Measurements from ENCODE around the gene GOLGA6L2.
"Not testable (repeated sequence)": the region's sequence is repeated elsewhere in the genome, so short reads cannot be mapped to it uniquely, and the experiment has no call there.

The GOLGA6L2 gene

DNA sequence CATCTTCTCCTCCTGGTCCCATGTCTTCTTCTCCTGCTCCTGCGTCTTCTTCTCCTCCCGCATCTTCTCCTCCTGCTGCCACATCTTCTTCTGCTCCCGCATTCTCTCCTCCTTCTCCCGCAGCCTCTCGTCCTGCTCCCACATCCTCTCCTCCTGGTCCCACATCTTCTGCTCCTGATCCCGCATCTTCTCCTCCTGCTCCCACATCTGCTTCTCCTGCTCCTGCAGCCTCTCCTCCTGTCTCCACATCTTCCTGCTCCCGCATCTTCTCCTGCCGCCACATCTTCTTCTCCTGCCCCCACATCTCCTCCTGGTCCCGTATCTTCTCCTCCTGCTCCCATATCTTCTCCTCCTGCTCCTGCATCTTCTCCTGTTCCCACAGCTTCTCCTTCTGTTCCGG, 6.4 kb downstream of the GOLGA6L2 start:
- Mint-ChIP-seq H3K36me3 (ENCODE audit: insufficient read depth) (no peaks in the 10 kb centered on the region), H3K27me3 (peaks cover 8% of the 10 kb centered on the region), H3K4me3 (no peak overlapping the region), H3K9me3 (no peaks in the 10 kb centered on the region), H3K27ac (ENCODE audit: low read depth) (no peak overlapping the region), H3K4me1 (no peaks in the 10 kb centered on the region)
- DNase-seq (ENCODE audit: low spot score in 2 of 2) (no peak), ATAC-seq (replicated peaks; ENCODE audit: extremely low read depth, poor library complexity, severe bottlenecking) (no peak)

DNA sequence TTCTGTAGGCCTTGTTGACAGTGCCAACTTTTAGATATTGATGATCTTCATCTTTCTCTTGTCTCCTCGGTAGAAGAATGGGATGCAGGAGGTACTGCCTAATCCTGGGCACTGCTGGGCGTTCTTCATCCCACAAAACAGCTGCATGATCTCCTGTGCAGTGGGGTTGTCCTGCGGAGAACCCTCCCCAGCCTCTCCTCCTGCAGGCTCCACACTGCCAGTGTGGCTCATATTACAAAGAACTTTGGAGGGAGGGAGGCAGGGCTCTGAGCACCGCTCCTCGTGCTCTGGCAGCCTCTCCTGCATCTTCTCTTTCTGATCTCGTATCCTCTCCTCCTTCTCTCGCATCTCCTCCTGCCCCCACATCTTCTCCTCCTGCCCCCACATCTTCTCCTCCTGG, 7.5 kb downstream of the GOLGA6L2 start:
- Mint-ChIP-seq H3K36me3 (ENCODE audit: insufficient read depth) (no peaks in the 10 kb centered on the region), H3K4me1 (no peaks in the 10 kb centered on the region), H3K4me3 (no peak overlapping the region), H3K27ac (ENCODE audit: low read depth) (no peak overlapping the region), H3K27me3 (peaks cover 8% of the 10 kb centered on the region), H3K9me3 (no peaks in the 10 kb centered on the region)
- ATAC-seq (replicated peaks; ENCODE audit: extremely low read depth, poor library complexity, severe bottlenecking) (no peak), DNase-seq (ENCODE audit: low spot score in 2 of 2) (no peak)

DNA sequence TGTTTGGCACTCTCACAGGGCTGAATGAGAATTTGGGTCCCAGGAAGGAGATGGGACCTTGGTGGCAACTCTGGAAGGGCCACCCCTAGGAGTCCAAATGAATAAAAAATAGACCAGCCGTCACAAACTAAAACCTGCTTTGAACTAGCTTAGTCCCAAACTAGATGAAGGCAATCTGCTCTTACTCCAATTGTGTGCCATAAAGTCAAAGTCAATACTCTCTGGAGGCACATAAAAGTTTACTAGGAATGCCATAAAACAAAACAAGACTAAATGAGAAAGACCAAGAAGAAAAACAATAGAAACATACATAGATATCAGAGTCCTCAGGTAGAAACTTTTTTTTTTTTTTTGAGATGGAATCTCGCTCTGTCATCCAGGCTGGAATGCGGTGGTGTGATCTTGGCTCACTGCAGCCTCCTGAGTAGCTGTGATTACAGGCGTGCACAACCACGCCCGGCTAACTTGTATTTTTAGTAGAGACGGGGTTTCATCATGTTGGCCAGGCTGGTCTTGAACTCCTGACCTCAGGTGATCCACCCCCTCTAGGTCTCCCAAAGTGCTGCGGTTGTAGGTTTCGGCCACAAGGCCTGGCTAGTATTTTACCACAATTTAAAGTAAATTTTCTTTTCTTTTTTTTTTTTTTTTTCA, 8.1 kb downstream of the GOLGA6L2 start:
- Mint-ChIP-seq H3K27me3 (peaks cover 8% of the 10 kb centered on the region), H3K4me3 (no peak overlapping the region), H3K36me3 (ENCODE audit: insufficient read depth) (no peaks in the 10 kb centered on the region)

DNA sequence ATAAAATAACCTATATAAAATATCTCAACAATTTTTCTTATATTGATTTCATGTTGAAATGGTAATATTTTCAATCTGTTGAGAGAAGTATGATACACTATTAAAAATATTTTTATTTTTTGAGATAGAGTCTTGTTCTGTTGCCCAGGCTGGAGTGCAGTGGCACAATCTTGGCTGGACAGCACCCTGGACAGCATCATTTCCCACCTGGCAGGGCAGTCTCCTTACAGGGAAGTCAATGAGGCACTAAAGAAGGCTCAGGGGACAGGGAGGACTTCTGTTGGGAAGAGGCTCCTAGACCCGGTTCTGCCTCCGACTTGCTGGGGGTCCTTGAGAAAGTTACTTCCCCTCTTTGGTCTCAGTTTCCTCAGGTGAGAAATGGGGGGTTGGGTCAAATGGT, 9.4 kb downstream of the GOLGA6L2 start:
- no peak for ATAC-seq (replicated peaks; ENCODE audit: extremely low read depth, poor library complexity, severe bottlenecking)
- H3K9me3 Mint-ChIP-seq = no peaks in the 10 kb centered on the region
- no peaks in the 10 kb centered on the region for H3K4me1 Mint-ChIP-seq

More for the DNA sequence above, 8.1 kb downstream of the GOLGA6L2 start:
- no peak overlapping the region for H3K27ac Mint-ChIP-seq (ENCODE audit: low read depth)
- H3K4me1 Mint-ChIP-seq = no peaks in the 10 kb centered on the region
- ATAC-seq (replicated peaks; ENCODE audit: extremely low read depth, poor library complexity, severe bottlenecking) (no peak), DNase-seq (ENCODE audit: low spot score in 2 of 2) (no peak)
- H3K9me3 Mint-ChIP-seq = no peaks in the 10 kb centered on the region

DNA sequence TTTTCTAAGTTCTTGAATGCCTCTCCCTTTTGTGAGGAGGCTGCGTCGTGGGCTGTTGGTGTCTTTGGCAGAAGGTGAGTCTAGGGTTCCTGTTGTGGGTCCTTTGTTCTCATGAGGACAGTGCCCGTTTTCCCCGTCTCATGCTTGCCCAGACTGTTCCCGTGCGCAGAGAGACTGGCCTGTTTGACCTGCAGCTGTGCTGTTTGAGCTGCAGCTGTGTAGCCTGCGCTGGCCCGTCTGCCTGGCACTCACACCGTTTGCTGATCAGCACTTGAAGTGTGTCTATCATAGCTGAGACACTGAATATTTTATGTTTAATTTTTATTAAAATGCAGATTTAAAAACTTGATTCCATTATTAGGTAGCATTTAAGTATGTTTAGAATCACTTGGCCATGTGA, 9.9 kb downstream of the GOLGA6L2 start:
- no peaks in the 10 kb centered on the region for H3K36me3 Mint-ChIP-seq (ENCODE audit: insufficient read depth)
- no peaks in the 10 kb centered on the region for H3K4me1 Mint-ChIP-seq
- H3K27ac Mint-ChIP-seq (ENCODE audit: low read depth) = no peak overlapping the region
- H3K4me3 Mint-ChIP-seq = no peak overlapping the region
- H3K9me3 Mint-ChIP-seq = no peaks in the 10 kb centered on the region
- no peak for ATAC-seq (replicated peaks; ENCODE audit: extremely low read depth, poor library complexity, severe bottlenecking)
- peaks cover under 1% of the 10 kb centered on the region for H3K27me3 Mint-ChIP-seq
- no peak for DNase-seq (ENCODE audit: low spot score in 2 of 2)

More for the DNA sequence above, 9.4 kb downstream of the GOLGA6L2 start:
- H3K27me3 Mint-ChIP-seq = peaks cover 6% of the 10 kb centered on the region
- no peak overlapping the region for H3K4me3 Mint-ChIP-seq
- H3K36me3 Mint-ChIP-seq (ENCODE audit: insufficient read depth) = no peaks in the 10 kb centered on the region
- no peak overlapping the region for H3K27ac Mint-ChIP-seq (ENCODE audit: low read depth)
- DNase-seq (ENCODE audit: low spot score in 2 of 2) = no peak

DNA sequence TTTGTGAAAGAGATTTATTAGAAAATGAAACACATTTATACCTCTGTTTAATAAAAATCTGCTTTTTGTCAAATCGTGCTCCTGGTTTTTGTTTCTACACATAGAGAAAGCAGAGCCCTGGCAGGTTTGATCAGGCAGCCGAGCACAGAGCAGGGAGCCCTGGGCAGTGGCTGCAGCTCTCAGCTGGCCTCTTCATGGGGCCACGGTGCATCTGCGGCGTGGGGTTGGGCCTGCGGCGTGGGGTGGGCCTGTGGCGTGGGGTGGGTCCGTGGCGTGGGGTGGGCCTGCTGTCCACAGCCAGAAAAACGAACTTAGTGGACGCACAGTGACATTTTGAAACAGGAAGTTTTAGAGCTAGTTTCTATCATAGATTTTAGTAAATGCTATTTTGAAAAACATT, 10.6 kb downstream of the GOLGA6L2 start:
- ATAC-seq (replicated peaks; ENCODE audit: extremely low read depth, poor library complexity, severe bottlenecking) = no peak
- no peak overlapping the region for H3K4me3 Mint-ChIP-seq

DNA sequence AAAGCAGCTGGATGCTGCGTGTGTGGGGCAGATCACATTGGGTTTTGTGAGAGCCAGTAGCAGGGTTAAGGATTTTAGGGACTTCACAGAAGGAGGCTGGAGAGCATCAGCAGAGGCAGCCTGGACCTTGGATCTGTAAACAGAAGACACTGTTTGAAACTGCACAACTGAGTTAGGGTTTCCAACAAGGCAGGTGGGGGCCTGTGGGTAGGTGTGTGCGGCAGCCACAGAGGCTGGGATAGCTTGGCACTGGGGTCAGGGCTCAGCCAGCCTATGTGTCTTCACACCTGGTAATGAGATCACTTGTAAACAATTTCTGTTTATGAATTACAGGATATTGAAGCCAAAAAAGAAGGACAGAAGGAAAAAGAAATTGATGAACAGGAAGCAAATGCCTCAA, 12.3 kb downstream of the GOLGA6L2 start:
- not testable (repeated sequence) for H3K9me3 Mint-ChIP-seq; H3K4me1 Mint-ChIP-seq; H3K4me3 Mint-ChIP-seq; DNase-seq (ENCODE audit: low spot score in 2 of 2); H3K27me3 Mint-ChIP-seq; H3K27ac Mint-ChIP-seq (ENCODE audit: low read depth); ATAC-seq (replicated peaks; ENCODE audit: extremely low read depth, poor library complexity, severe bottlenecking); H3K36me3 Mint-ChIP-seq (ENCODE audit: insufficient read depth)

More for the DNA sequence above, 10.6 kb downstream of the GOLGA6L2 start:
- Mint-ChIP-seq H3K9me3 (no peaks in the 10 kb centered on the region), H3K27ac (ENCODE audit: low read depth) (no peak overlapping the region), H3K27me3 (no peaks in the 10 kb centered on the region), H3K36me3 (ENCODE audit: insufficient read depth) (no peaks in the 10 kb centered on the region), H3K4me1 (no peaks in the 10 kb centered on the region)
- no peak for DNase-seq (ENCODE audit: low spot score in 2 of 2)

DNA sequence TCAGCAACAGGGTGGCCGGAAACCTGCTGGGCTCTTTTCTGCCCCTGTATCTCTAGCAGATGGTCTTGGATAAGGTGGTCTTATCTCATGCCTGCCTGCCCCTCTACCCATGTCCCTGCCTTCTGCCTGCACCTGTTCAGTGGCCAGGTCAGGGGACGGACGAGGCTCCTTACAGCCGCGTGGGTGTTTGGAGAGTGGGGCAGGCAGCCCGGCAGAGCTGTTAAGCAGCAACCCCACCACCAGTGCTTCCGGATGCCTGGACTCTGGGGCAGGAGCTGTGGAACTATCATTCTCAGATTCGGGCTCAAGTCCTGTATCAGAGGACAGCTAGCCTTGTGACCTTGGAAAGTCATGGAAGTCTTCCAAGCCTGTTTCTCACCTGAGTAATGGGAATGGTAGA, 21.7 kb downstream of the GOLGA6L2 start:
- not testable (repeated sequence) for H3K36me3 Mint-ChIP-seq (ENCODE audit: insufficient read depth); ATAC-seq (replicated peaks; ENCODE audit: extremely low read depth, poor library complexity, severe bottlenecking); H3K4me1 Mint-ChIP-seq; H3K27me3 Mint-ChIP-seq; H3K4me3 Mint-ChIP-seq; H3K9me3 Mint-ChIP-seq; H3K27ac Mint-ChIP-seq (ENCODE audit: low read depth); DNase-seq (ENCODE audit: low spot score in 2 of 2)

DNA sequence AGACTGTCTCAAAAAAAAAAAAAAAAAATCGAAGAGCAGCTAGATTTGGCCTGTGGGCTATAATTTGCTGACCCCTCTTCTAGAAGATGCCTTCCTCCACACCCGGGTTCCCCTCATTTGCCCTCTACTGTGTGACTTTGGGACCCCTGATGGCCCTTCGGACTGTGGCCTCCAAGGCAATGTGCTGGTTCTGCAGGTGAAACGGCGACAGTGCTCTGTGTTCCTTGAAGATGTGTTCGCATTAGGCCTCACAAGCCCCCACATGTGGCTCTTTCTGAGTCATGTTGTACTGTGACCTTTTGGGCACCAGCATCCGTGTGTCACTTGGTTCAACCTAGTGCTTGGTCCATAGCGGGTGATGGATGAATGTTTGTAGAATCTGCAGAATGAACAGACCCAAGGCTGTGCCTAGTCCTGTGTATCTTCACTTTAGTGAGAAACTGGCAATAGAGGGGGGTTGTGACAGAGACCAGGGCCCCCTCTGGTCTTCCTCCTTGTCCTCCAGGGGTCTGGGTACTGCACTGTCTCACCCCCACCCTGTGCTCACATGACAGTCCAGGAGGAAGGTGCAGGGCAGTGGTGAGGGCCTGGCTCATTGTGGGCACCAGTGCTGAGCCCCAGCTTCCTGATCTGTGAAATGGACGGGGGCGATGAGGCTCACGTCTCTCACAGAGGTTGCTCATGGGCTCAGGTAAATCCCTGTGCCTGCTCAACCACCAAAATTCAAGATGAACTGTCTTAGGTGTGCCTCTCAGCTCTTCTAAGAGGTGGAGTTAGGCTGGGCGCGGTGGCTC, 22.7 kb downstream of the GOLGA6L2 start:
- Mint-ChIP-seq H3K36me3 (ENCODE audit: insufficient read depth) (no peaks in the 10 kb centered on the region), H3K27me3 (no peaks in the 10 kb centered on the region), H3K9me3 (no peaks in the 10 kb centered on the region), H3K4me3 (no peak overlapping the region), H3K27ac (ENCODE audit: low read depth) (no peak overlapping the region), H3K4me1 (no peaks in the 10 kb centered on the region)
- DNase-seq (ENCODE audit: low spot score in 2 of 2) = no peak
- no peak for ATAC-seq (replicated peaks; ENCODE audit: extremely low read depth, poor library complexity, severe bottlenecking)

DNA sequence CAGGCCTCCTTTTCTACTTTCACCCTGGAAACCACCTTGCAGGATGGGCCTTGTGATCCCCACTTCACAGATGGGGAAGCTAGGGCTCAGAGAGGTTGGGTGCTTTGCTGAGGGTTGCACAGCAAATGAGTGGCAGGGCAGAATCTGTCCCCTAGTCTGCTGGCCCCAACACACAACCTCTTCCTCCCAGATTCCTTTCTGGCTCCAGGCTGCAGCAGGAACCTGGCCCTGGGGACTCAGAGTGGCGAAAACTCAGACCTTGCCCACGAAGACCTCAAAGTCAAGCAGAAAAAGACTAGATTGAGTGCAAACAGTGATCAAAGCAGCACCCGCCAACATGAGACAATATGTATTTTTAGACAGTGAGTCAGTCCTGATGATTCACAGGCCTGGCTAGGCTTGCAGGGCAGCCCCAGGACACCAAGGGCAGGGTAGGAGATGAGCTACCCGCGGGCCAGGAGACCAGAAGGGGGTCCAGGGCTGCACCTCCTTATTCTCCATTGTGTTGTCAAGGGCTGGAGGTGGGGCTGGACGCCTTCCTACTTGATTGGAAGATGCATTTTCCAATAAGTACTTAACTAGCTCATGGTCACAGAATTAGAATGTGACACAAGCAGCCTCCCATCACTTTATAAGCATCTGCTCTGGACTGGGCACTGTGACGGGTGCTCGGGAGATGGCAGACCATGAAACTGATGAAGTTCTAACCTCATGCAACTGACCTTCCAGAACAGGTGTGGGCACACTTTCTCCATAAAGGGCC, 23.9 kb downstream of the GOLGA6L2 start:
- H3K9me3 Mint-ChIP-seq = no peaks in the 10 kb centered on the region
- H3K27me3 Mint-ChIP-seq = no peaks in the 10 kb centered on the region
- no peaks in the 10 kb centered on the region for H3K36me3 Mint-ChIP-seq (ENCODE audit: insufficient read depth)
- ATAC-seq (replicated peaks; ENCODE audit: extremely low read depth, poor library complexity, severe bottlenecking) (no peak), DNase-seq (ENCODE audit: low spot score in 2 of 2) (no peak)
- H3K27ac Mint-ChIP-seq (ENCODE audit: low read depth) = no peak overlapping the region
- H3K4me3 Mint-ChIP-seq = no peak overlapping the region
- H3K4me1 Mint-ChIP-seq = no peaks in the 10 kb centered on the region

DNA sequence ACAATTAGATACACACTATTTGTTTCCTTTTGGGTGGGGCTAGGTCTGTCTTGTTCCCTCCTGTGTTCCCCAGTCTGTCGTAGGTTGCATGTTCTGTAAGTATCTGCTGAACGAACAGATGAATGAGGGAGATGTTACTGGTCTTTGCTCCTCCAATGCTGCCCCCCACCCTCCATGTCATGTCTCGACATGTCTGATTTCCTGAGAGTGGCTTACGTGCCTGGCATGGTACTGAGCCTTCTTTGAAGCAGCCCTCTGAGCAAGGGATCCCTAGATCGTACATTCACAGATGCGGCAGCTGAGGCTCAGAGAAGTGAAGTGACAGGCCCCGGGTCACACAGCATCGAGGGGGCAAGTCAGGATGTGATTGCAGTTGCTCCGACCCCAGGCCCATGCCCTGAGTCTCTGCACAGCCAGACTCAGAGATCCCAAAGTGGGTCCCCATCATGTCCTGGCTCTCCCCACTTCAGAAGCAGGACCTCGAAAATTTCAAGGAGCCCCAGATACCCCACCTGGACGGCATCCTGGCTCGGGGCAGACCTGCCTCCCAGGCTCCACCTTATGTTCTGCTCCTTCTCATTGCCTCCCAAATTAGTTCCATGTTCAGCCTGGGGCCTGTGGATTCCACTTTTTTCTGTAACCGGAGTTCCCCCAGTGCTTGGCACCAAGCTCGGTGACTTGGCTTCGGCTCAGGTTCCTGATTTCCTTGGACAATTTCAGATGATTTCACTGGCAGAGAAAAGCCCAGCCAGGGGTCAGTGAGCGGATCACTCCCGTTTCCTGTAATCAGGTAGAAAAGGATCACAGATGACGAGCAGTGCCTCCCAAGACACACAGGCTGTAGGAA, 24.7 kb downstream of the GOLGA6L2 start:
- no peak for DNase-seq (ENCODE audit: low spot score in 2 of 2)
- Mint-ChIP-seq H3K36me3 (ENCODE audit: insufficient read depth) (no peaks in the 10 kb centered on the region), H3K4me1 (no peaks in the 10 kb centered on the region), H3K27me3 (no peaks in the 10 kb centered on the region), H3K27ac (ENCODE audit: low read depth) (no peak overlapping the region), H3K9me3 (no peaks in the 10 kb centered on the region), H3K4me3 (no peak overlapping the region)
- ATAC-seq (replicated peaks; ENCODE audit: extremely low read depth, poor library complexity, severe bottlenecking) = no peak
